GM23338 (cell line): Measurements from ENCODE around the gene BMPR2. TPM values are rescaled to one million over a fixed set of nuclear protein-coding genes. Genes with fewer than 3 reads are reported as not detected.
A peak's percentile ranks its signal among the peaks of the same experiment; 100 is the strongest.

Experiments used
- ATAC-seq: fragments of 200-7000 bp; cut with Tn5 transposase; 3 replicates; pipeline ENCODE4 v1.9.1; 2020
- DNase-seq: peaks from one replicate; pipeline ENCODE4 v3.0.0-alpha.2; 2015; ENCODE audit warnings: low spot score
- H2AFZ ChIP-seq: fragments of 200-600 bp; sonication (generic); 2 replicates; pipeline ENCODE4 v1.8.0; 2016; ENCODE audit warnings: antibody characterized with exemption, mild to moderate bottlenecking, moderate library complexity
- H3F3A ChIP-seq: fragments of 200-600 bp; sonication (generic); replicated peaks from 2 replicates; pipeline ENCODE4 v1.8.0; 2017; ENCODE audit warnings: antibody characterized with exemption, mixed run types, low read depth
- H3K27ac ChIP-seq: fragments of 200-600 bp; sonication (generic); 2 replicates; pipeline ENCODE4 v1.6.1; 2016; ENCODE audit warnings: low read depth
- H3K27me3 ChIP-seq: fragments of 200-600 bp; sonication (generic); 2 replicates; pipeline ENCODE4 v1.8.0; 2016; ENCODE audit warnings: mild to moderate bottlenecking, mixed run types, moderate library complexity; ENCODE audit not compliant: insufficient read depth
- H3K36me3 ChIP-seq: fragments of 200-600 bp; sonication (generic); 2 replicates; pipeline ENCODE4 v1.8.0; 2016; ENCODE audit warnings: mild to moderate bottlenecking; ENCODE audit not compliant: insufficient read depth
- H3K4me1 ChIP-seq: fragments of 200-600 bp; sonication (generic); 2 replicates; pipeline ENCODE4 v1.8.0; 2016; ENCODE audit warnings: mild to moderate bottlenecking, moderate library complexity; ENCODE audit not compliant: insufficient read depth
- H3K4me2 ChIP-seq: fragments of 200-600 bp; sonication (generic); 2 replicates; pipeline ENCODE4 v1.7.1; 2017; ENCODE audit warnings: mixed run types
- H3K4me3 ChIP-seq: fragments of 200-600 bp; sonication (generic); 2 replicates; pipeline ENCODE4 v1.6.1; 2016; ENCODE audit warnings: mixed run types
- H3K79me2 ChIP-seq: fragments of 200-600 bp; sonication (generic); replicated peaks from 2 replicates; pipeline ENCODE4 v1.8.0; 2017; ENCODE audit warnings: mild to moderate bottlenecking; ENCODE audit not compliant: insufficient read depth
- H3K9me2 ChIP-seq: fragments of 200-600 bp; sonication (generic); 2 replicates; pipeline ENCODE4 v1.8.0; 2017; ENCODE audit not compliant: insufficient read depth
- H4K20me1 ChIP-seq: fragments of 200-600 bp; sonication (generic); replicated peaks from 2 replicates; pipeline ENCODE4 v1.8.0; 2017; ENCODE audit warnings: mild to moderate bottlenecking; ENCODE audit not compliant: insufficient read depth
- H3K27ac Mint-ChIP-seq: 2 replicates; pipeline ENCODE4 v1.8.0; 2020; ENCODE audit warnings: inconsistent platforms, mild to moderate bottlenecking, moderate library complexity, mixed read lengths
- H3K27me3 Mint-ChIP-seq: 3 replicates; pipeline ENCODE4 v1.8.0; 2022; ENCODE audit warnings: low read depth, mild to moderate bottlenecking, moderate library complexity, mixed read lengths, inconsistent platforms; ENCODE audit not compliant: insufficient read depth, poor library complexity
- H3K36me3 Mint-ChIP-seq: 3 replicates; pipeline ENCODE4 v1.8.0; 2021; ENCODE audit warnings: low read depth, mild to moderate bottlenecking, inconsistent platforms, moderate library complexity, mixed read lengths
- H3K4me1 Mint-ChIP-seq: 3 replicates; pipeline ENCODE4 v1.8.0; 2020; ENCODE audit warnings: mild to moderate bottlenecking, inconsistent platforms, mixed read lengths
- H3K4me3 Mint-ChIP-seq: 3 replicates; pipeline ENCODE4 v1.8.0; 2021; ENCODE audit warnings: moderate library complexity, mild to moderate bottlenecking, inconsistent platforms, mixed read lengths
- H3K9me3 Mint-ChIP-seq: 3 replicates; pipeline ENCODE4 v1.8.0; 2020; ENCODE audit warnings: moderate library complexity, mild to moderate bottlenecking, inconsistent platforms, mixed read lengths
- EZH2 ChIP-seq: fragments of 200-600 bp; sonication (generic); IDR thresholded peaks from one replicate; pipeline ENCODE4 v1.8.0; 2017; ENCODE audit warnings: antibody characterized with exemption, mild to moderate bottlenecking, low read depth; ENCODE audit not compliant: unreplicated experiment
- JUNB ChIP-seq: IDR thresholded peaks from one replicate; pipeline ENCODE4 v1.6.1; 2016; ENCODE audit warnings: antibody characterized with exemption; ENCODE audit not compliant: unreplicated experiment
- STAT1 ChIP-seq: IDR thresholded peaks from one replicate; pipeline ENCODE4 v1.6.1; 2016; ENCODE audit warnings: antibody characterized with exemption; ENCODE audit not compliant: unreplicated experiment
- ZNF462 ChIP-seq: fragments of 250-450 bp; sonication (Bioruptor Pico); IDR thresholded peaks from 2 replicates; pipeline ENCODE4 v1.5.0; 2020; ENCODE audit warnings: mild to moderate bottlenecking, moderate library complexity
- polyA plus RNA-seq: library from polyadenylated mRNA; unstranded; fragments of >200 nt; fragmentation: Nextera tagmentation; extraction: Ambion mirVana; gene quantifications from 2 replicates; pipeline ENCODE4 v1.2.1, GENCODE V29; 2016
- total RNA-seq: library from RNA; depleted of rRNA; stranded (reverse); fragments of >200 nt; shearing (Covaris generic); gene quantifications from 2 replicates; pipeline ENCODE4 v1.2.3, GENCODE V29; 2014
- TF ChIP-seq, protein P1 (sequence below), 2 experiments: fragments of 200-600 bp in 1 of 2; sonication (generic) in 1 of 2; conservative IDR thresholded peaks; 2 replicates each; pipeline versions ENCODE4 v1.5.1 to v1.6.1; 2016 to 2017; ENCODE audit warnings: antibody characterized with exemption in 2 of 2, low read depth in 2 of 2, mild to moderate bottlenecking in 2 of 2, moderate library complexity in 1 of 2

Gene BMPR2
- total and polyA plus RNA-seq, 2 experiments from 2014 or later = 6.7 to 21.6 TPM

GRCh38 chr2:202377207-202377761 is 1.2 kb downstream of the BMPR2 start:
- Histone ChIP-seq H3K36me3 (no peaks in the 10 kb centered on the region), H4K20me1 (peaks cover 37% of the 10 kb centered on the region), H3K4me1 (peaks cover 37% of the 10 kb centered on the region), H2AFZ (peak overlapping the region; percentile 64; the same call in 1 of the 2 replicates), H3K4me2 (peak overlapping the region; percentile 92), H3K79me2 (peaks cover 56% of the 10 kb centered on the region), H3K27ac (peak overlapping the region; percentile 99), H3K4me3 (peak overlapping the region; percentile 89), H3K9me2 (no peaks in the 10 kb centered on the region), H3K27me3 (no peaks in the 10 kb centered on the region), H3F3A (peaks cover 30% of the 10 kb centered on the region)
- no peak for TF ChIP-seq ZNF462 (CRISPR knock-in tag)
- TF ChIP-seq EZH2 = no peak
- TF ChIP-seq, protein P1, sequence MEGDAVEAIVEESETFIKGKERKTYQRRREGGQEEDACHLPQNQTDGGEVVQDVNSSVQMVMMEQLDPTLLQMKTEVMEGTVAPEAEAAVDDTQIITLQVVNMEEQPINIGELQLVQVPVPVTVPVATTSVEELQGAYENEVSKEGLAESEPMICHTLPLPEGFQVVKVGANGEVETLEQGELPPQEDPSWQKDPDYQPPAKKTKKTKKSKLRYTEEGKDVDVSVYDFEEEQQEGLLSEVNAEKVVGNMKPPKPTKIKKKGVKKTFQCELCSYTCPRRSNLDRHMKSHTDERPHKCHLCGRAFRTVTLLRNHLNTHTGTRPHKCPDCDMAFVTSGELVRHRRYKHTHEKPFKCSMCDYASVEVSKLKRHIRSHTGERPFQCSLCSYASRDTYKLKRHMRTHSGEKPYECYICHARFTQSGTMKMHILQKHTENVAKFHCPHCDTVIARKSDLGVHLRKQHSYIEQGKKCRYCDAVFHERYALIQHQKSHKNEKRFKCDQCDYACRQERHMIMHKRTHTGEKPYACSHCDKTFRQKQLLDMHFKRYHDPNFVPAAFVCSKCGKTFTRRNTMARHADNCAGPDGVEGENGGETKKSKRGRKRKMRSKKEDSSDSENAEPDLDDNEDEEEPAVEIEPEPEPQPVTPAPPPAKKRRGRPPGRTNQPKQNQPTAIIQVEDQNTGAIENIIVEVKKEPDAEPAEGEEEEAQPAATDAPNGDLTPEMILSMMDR (conservative IDR thresholded peaks at IDR 0.05; ENCODE audit: low read depth in 2 of 2) = no peak
- no peak for TF ChIP-seq STAT1
- no peak for TF ChIP-seq JUNB
- Mint-ChIP-seq H3K27ac (peak overlapping the region; percentile 91), H3K4me1 (peaks cover 34% of the 10 kb centered on the region), H3K27me3 (peaks cover 22% of the 10 kb centered on the region), H3K36me3 (peaks cover 4% of the 10 kb centered on the region), H3K4me3 (peak overlapping the region; percentile 99), H3K9me3 (no peaks in the 10 kb centered on the region)
- peak; percentile 12 for ATAC-seq
- peak; percentile 43 for DNase-seq
